Retinal pigment epithelial cell (primary cell): ENCODE data around the gene TMEM115.

Source experiments
- DNase-seq: peaks from one replicate; pipeline ENCODE4 v3.0.0-alpha.2; 2010; ENCODE audit warnings: low read depth
- H3K4me3 ChIP-seq: 2 replicates; pipeline ENCODE4 v1.5.1; 2011; ENCODE audit warnings: mild to moderate bottlenecking, low read length, control low read depth, moderate library complexity
- CTCF ChIP-seq: conservative IDR thresholded peaks from 2 replicates; pipeline ENCODE4 v1.5.1; 2011; ENCODE audit warnings: low read depth, low read length, control low read depth, inconsistent platforms

Gene TMEM115

GRCh38 chr3:50333744-50334328 lies 25.5 kb downstream of the TMEM115 start:
- TF ChIP-seq CTCF: no peak
- no peak overlapping the region for H3K4me3 ChIP-seq
- no peak for DNase-seq

GRCh38 chr3:50331364-50331907 lies 27.9 kb downstream of the TMEM115 start:
- TF ChIP-seq CTCF: no peak
- no peak overlapping the region for H3K4me3 ChIP-seq
- DNase-seq: no peak

GRCh38 chr3:50330330-50330729 lies 29.0 kb downstream of the TMEM115 start:
- no peak for DNase-seq

GRCh38 chr3:50327943-50328691 lies 31.2 kb downstream of the TMEM115 start, which contains the start of gene TUSC2:
TSS of gene TUSC2 (minus strand) at chr3:50328223. CDS start at chr3:50328099, 124 bp downstream.
- DNase-seq: peak; percentile 80
- no peak for TF ChIP-seq CTCF

More at GRCh38 chr3:50330330-50330729, 29.0 kb downstream of the TMEM115 start:
- H3K4me3 ChIP-seq: no peak overlapping the region
- no peak for TF ChIP-seq CTCF

GRCh38 chr3:50327129-50327528 lies 32.2 kb downstream of the TMEM115 start:
- TF ChIP-seq CTCF: no peak
- DNase-seq: no peak
- peak overlapping the region; percentile 86 for H3K4me3 ChIP-seq

More at GRCh38 chr3:50327943-50328691, 31.2 kb downstream of the TMEM115 start, which contains the start of gene TUSC2:
- H3K4me3 ChIP-seq: peak within 1 kb of the TSS; percentile 86

GRCh38 chr3:50326182-50326541 lies 33.2 kb downstream of the TMEM115 start:
- no peak for TF ChIP-seq CTCF
- no peak overlapping the region for H3K4me3 ChIP-seq
- no peak for DNase-seq
